Small intestine (tissue), 7 donors: ENCODE results near the gene GOLGA6L26. TPM values are rescaled to one million over a fixed set of nuclear protein-coding genes. Genes with fewer than 3 reads are reported as not detected.
"Not testable (repeated sequence)": the region's sequence is repeated elsewhere in the genome, so short reads cannot be mapped to it uniquely, and the experiment has no call there.

Experiments
- DNase-seq, 2 donors: peaks; one replicate each; pipeline versions ENCODE4 v3.0.0 to v3.0.0-alpha.2; 2013
- FAIRE-seq: peaks from 2 replicates; lab custom pipeline; 2012; peaks lifted over from hg19 to GRCh38; lab: Jason Lieb, UNC
- H3K27ac ChIP-seq, 3 donors: one replicate each; pipeline ENCODE4 v1.5.1; 2013; ENCODE audit warnings: low read length in 2 of 3, mild to moderate bottlenecking in 2 of 3, control low read depth in 1 of 3, inconsistent platforms in 1 of 3, low read depth in 1 of 3, moderate library complexity in 1 of 3
- H3K27me3 ChIP-seq, 3 donors: one replicate each; pipeline ENCODE4 v1.6.1; 2013; ENCODE audit warnings: low read length in 3 of 3, inconsistent platforms in 1 of 3; ENCODE audit not compliant: control insufficient read depth in 3 of 3, insufficient read depth in 3 of 3
- H3K36me3 ChIP-seq, 3 donors: one replicate each; pipeline ENCODE4 v1.6.1; 2013; ENCODE audit warnings: low read length in 3 of 3, inconsistent platforms in 1 of 3, low read depth in 1 of 3, mild to moderate bottlenecking in 1 of 3, moderate library complexity in 1 of 3; ENCODE audit not compliant: control insufficient read depth in 3 of 3, insufficient read depth in 2 of 3
- H3K4me1 ChIP-seq, 3 donors: one replicate each; pipeline ENCODE4 v1.6.1; 2013; ENCODE audit warnings: low read length in 2 of 3, inconsistent platforms in 1 of 3, low read depth in 1 of 3, mild to moderate bottlenecking in 1 of 3, moderate library complexity in 1 of 3; ENCODE audit not compliant: control insufficient read depth in 3 of 3, insufficient read depth in 2 of 3
- H3K4me3 ChIP-seq, 3 donors: one replicate each; pipeline ENCODE4 v1.5.1; 2013; ENCODE audit warnings: low read length in 3 of 3, control low read depth in 1 of 3, inconsistent platforms in 1 of 3, low read depth in 1 of 3, mild to moderate bottlenecking in 1 of 3, moderate library complexity in 1 of 3
- H3K9me3 ChIP-seq, 2 donors: one replicate each; pipeline ENCODE4 v1.6.1; 2013; ENCODE audit warnings: low read depth in 1 of 2, low read length in 1 of 2; ENCODE audit not compliant: control insufficient read depth in 2 of 2, insufficient read depth in 1 of 2
- WGBS, 3 donors: extraction: QIAGEN DNeasy Blood & Tissue Kit; methylation state at CpG; one replicate each; pipeline ENCODE4 v1.1.7; 2013; 5-methylcytosine and 5-hydroxymethylcytosine counted together
- polyA plus RNA-seq, 4 donors: library from polyadenylated mRNA; stranded (reverse) in 3 of 4; unstranded in 1 of 4; fragments of 200-250 nt in 3 of 4; fragments of 120-200 nt in 1 of 4; gene quantifications; one replicate each; pipeline versions ENCODE4 v1.2.1 to v1.2.3, GENCODE V29; 2013
- donor health status: healthy with polysubstance abuse.
- donor health status: control.
- donor health status: control.
- donor health status: Bipolar disorder and iron deficiency.
- donor health status: healthy.

The GOLGA6L26 gene
- polyA plus RNA-seq, 4 donors = not detected

GRCh38 chr15:23303654-23304053, 30.3 kb downstream of the GOLGA6L26 start:
- not testable (repeated sequence) for H3K36me3 ChIP-seq, H3K27me3 ChIP-seq, H3K9me3 ChIP-seq, H3K4me1 ChIP-seq, FAIRE-seq
- DNase-seq = peak; percentile 62 to 64
- Histone ChIP-seq H3K27ac (peak overlapping the region in 2 of 3 donors; percentile 52 to 64), H3K4me3 (peak overlapping the region; percentile 27 to 57 (median 50))
- WGBS, 3 donors = 0 to 5% (median 0%) methylated on average over 16 to 45 of the region's 55 CpGs

DNA sequence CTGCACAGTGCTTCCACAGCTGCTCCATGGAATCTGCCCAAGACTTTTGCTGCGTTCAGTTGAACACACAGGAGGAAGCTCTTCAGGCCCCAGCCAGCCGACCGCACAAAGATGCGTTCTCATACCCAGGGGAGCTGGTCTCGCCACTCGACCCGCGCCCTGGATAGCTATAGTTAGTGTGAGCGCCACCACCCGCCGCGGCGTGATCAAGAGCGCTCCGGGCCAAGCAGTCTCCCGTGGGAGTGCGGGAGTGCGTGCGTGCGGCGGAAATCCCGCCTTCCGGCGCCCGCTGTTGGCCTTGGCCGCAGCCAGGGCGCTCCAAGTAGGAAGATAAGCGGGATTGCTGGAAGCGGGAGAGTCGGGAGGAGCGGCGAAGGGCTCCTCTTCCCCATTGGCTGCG, 30.8 kb downstream of the GOLGA6L26 start:
- no CpG with 5 or more reads among the region's 33 CpGs for WGBS, 3 donors
- H3K9me3 ChIP-seq, FAIRE-seq, H3K27me3 ChIP-seq, H3K27ac ChIP-seq, H3K4me1 ChIP-seq, H3K4me3 ChIP-seq, DNase-seq, H3K36me3 ChIP-seq: not testable (repeated sequence)

Other genes with a start within 250 kb of the GOLGA6L26 start
- gene GOLGA6L1, start 197.4 kb downstream of the GOLGA6L26 start, polyA plus RNA-seq = not detected
- under 1 TPM in 2 of 4 donors, not detected in 2; 0.01 to 0.16 TPM for gene GOLGA8S, start 20.6 kb upstream of the GOLGA6L26 start, polyA plus RNA-seq
- not detected for gene GOLGA6L2, start 113.0 kb upstream of the GOLGA6L26 start, polyA plus RNA-seq
- gene MKRN3, start 231.5 kb upstream of the GOLGA6L26 start, polyA plus RNA-seq = under 1 TPM in 2 of 4 donors, not detected in 2; 0.38 to 0.39 TPM